Activated naive CD4-positive, alpha-beta T cell treated with Interleukin-2 at 50 U/mL for 16 hours (primary cell): Measurements from ENCODE around the gene SPATA12.

Experiments
- DNase-seq: peaks from one replicate; pipeline ENCODE4 v3.0.0-alpha.2; 2020

Gene SPATA12, protein sequence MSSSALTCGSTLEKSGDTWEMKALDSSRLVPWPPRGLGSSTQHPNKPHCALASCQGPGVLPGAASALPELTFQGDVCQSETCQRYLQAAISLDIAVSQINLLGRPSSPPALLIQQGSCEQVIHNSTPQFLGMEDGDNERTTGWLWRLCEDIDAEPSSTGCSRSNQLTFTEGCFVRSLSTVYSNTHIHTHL

DNA sequence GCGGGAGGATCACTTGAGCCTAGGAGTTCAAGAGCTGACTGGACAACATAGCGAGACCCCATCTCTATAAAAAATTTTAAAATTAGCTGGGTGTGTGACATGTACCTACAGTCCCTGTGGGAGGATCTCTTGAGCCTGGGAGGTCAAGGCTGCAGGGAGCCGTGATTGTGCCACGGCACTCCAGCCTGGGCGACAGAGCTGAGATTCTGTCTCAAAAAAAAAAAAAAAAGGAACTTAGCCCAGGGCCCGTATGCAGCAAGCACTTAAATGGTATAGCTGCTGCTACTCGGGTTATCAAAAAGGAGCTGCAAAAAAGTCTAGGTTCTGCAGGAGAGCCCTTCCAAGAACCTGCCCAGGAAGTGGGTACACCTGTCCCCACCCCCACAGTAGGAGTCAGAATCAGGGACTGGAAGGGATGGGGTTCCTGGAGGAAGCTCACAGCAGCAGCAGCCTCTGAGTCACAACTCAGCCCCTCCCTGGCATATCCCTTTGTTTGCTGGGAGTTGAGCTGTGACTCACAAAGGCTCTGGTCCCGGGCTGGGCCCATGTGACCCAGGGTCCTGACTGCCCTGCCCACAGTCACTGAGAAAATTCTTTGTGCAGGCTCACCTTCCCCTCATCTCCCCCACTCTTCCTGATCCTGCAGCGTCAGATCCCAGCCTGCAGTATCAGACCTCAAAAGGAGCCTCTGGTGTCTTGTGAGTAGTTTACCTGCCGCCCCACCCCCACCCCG is at the start of gene SPATA12:
TSS of gene SPATA12 (plus strand) at position 576 of the 733 bp plus-strand sequence. CDS start 13,031 bp downstream, outside the sequence.
- no peak for DNase-seq

- no peak for DNase-seq
Measured at GRCh38 chr3:57011022-57011421, 49.4 kb upstream of the SPATA12 start.

GRCh38 chr3:57012847-57013246 is 47.6 kb upstream of the SPATA12 start:
- no peak for DNase-seq

DNA sequence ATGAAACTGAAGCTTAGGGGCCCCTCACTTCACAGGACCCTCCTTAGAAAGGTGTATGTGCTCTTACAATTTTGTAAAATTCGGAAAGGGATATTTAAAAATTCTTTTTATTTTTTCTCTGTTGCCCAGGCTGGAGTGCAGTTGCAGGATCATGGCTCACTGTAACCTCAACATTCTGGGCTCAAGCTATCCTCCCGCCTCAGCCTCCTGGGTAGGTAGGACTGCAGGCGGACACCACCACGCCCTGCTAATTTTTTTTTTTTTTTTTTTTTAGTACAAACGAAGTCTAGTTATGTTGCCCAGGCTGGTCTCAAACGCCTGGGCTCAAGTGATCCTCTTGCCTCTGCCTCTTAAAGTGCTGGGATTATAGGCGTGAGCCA is 45.1 kb upstream of the SPATA12 start:
- DNase-seq: no peak

DNA sequence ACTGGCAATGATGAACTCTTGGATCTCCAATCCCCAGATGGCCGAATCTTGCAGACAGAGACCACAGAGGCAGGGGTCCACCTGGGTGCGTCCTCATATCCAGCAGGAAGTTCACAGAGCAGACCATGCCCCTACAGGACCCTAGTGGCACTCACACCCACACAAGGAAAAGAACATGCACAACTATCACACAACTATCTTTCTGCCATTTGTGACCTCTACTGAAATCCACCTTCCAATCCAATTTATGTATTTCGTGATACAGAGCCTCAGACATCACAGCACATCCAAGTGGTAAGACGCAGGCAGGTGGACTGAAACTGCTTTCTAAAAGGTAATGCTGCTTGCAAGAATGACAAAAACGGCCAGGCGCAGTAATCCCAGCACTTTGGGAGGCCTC is 44.6 kb upstream of the SPATA12 start:
- no peak for DNase-seq

- DNase-seq: no peak
Measured at GRCh38 chr3:57017459-57017845, 43.0 kb upstream of the SPATA12 start.

DNA sequence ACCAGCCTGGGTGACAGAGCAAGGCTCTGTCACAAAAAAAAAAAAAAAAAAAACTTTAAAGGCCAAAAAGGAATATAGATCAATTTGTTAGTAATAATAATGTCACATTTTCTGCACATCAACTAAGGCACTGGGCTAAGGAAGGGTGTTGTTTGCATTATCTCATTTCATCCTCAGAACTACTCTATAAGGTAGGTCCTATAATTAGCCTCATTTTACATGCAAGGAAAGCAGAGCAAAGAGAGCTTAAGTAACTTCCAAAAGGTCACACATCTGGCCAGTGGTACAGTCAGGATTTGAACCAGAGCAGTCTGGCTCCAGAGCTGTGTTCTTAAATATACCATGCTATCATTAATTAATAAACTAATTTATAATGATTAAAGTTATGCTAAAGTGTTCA is 42.2 kb upstream of the SPATA12 start:
- DNase-seq: no peak

GRCh38 chr3:57019057-57019456 is 41.4 kb upstream of the SPATA12 start:
- no peak for DNase-seq

GRCh38 chr3:57025237-57025636 is 35.2 kb upstream of the SPATA12 start:
- DNase-seq: no peak

DNA sequence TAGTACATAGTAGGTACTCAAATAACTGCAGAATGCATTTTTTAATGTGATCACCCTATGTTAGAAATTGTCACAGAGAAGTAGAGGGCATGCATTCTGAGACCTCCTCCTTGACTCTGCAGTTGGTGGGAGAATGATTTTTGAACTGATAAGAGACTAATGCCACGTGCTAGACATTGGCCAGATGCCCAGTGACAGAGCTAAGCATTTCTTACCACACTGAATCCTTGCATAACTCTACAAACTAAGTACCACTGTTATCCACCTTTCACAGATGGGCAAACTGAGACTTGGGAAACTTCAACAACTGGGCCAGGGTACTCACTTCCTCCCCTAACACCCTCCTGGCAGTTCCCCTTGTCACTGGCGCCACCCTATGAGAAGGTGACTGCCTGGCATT is 33.5 kb upstream of the SPATA12 start:
- DNase-seq: no peak

GRCh38 chr3:57029383-57029782 is 31.1 kb upstream of the SPATA12 start:
- no peak for DNase-seq

GRCh38 chr3:57029924-57030323 is 30.5 kb upstream of the SPATA12 start:
- DNase-seq: no peak

DNA sequence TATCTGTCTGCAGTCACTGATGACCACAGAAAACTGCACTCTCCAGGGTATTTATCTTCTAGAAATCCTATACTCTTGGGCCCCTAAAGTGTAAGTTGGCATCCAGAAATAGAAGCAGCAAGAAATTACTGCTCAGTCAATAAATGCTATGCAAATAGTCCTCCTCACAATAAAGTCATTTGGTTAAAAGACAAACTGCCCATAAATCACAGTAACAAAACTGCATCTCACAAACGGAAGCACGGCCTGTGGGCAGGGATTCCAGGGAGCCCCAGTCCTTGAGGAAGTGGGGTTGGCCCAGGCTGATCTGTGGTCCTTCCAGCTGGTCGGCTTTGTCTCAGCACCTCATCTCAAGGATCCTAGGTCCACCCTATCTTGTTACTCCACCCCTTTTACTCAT is 29.7 kb upstream of the SPATA12 start:
- no peak for DNase-seq

DNA sequence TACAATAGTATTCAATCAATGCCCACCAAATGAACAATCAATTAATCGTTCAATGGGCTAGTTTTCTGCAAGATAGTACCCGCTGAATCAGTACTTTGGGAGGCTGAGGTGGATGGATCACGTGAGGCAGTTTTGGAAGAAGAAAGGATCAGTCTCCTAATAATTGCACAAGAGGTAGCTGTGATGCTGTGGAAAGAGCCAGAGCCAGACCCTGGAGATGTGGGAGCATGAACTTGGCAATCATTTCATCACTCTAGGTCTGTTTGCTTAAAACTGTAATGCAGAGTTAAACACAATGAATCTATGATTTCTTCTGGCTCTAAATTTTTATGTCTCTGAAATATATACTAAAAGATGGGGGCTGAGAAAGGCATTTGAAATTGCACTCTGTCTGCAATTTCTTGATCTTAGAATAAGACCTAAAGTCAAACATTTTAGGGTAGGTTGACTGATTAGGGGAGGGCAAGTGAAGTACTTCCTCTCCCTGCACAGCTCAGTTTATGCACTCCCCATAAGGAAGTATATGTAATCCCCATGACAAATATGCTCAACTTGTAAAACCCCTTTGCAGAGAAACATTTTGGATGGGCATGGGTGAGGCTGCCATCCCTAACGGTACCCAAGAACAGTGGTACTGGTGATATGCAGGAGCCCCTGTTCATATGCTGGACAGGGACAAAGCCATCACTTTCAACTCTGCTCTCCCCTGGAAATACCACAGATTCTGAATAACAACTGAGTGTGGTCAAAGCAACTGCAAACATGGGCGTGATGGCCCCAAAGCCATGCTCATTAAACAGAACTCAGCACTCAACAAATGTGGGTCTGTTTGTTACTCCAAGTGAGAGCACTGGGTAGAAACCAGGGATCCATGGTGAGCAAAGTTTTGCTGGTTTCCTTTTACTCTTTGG is 28.6 kb upstream of the SPATA12 start:
- DNase-seq: no peak

DNA sequence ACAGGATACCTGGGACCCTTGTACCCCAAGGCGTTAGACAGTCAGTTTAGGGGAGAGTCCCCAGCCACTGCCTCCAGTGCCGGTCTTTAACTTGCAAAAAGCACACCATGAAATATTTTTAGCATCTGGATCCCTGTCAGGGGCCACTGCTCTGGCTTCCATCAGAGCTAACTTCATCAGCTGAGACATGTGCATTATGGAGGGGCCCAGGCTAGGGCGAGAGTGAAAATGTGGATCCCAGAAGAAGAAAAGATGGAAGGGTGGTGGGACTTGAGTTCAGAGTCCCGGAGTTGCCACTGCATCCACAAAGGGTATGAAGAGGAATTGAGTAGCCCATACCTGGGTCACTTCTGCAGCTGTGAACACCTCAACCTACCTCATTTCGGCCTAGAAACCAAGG is 23.5 kb upstream of the SPATA12 start:
- DNase-seq: no peak

DNA sequence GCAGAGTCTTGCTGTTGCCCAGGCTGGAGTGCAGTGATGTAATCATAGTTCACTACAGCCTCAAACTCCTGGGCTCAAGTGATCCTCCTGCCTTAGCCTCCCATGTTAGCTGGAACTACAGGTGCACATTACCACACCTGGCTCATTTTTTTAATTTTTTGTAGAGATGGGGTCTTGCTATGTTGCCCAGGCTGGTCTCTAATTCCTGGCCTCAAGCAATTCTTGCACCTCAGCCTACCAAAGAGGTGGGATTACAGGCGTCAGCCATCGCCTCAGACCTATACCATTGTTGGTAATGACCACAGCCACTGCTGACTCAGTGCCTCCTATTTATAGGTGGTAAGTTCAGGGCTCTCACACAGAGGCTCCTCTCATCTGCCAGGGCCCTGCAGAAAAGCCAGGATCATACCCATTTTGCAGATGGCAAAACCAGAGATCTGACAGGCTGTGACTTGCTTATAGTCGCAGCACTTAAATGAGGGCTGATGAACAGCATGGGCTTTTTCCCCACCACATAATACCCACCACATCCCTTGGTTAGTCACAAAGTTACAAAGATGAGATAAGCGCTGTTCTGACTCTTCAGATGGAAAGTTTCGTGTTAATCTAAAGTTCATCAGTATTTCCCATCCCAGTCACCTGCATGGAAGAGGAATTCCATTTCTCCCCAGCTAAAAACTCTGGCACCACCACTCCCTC is 21.8 kb upstream of the SPATA12 start:
- DNase-seq: no peak

- no peak for DNase-seq
Measured at GRCh38 chr3:57041674-57042073, 18.8 kb upstream of the SPATA12 start.

- DNase-seq: no peak
Measured at GRCh38 chr3:57043518-57043917, 16.9 kb upstream of the SPATA12 start.

GRCh38 chr3:57046101-57046765 is 14.2 kb upstream of the SPATA12 start:
- no peak for DNase-seq

- no peak for DNase-seq
Measured at GRCh38 chr3:57048052-57048671, 12.3 kb upstream of the SPATA12 start.

GRCh38 chr3:57048728-57049127 is 11.7 kb upstream of the SPATA12 start:
- DNase-seq: no peak

GRCh38 chr3:57052662-57053061 is 7.8 kb upstream of the SPATA12 start:
- no peak for DNase-seq
